HK-2 (cell line): ENCODE results near the gene PCA3.
"Not testable (repeated sequence)": the region's sequence is repeated elsewhere in the genome, so short reads cannot be mapped to it uniquely, and the experiment has no call there.

Experiments used
- DNase-seq: peaks from one replicate; pipeline ENCODE4 v3.0.0-alpha.2; 2018; ENCODE audit not compliant: unreplicated experiment

Gene PCA3

DNA sequence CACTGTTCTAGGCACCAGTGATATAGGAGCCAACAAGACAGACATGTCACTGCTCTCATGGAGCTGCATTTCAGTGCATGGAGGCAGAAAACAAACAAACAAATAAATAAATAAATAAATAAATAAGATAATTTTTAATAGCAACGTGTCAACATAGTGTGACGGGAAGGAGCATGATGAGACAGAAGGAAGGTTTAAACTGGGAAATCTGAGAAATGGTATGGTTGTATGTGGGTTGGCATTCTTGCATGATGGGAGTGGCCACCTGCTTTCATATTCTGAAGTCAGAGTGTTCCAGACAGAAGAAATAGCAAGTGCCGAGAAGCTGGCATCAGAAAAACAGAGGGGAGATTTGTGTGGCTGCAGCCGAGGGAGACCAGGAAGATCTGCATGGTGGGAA, at the start of gene PCA3:
Gene PCA3, plus strand, starts transcription at position 301 of the 400 bp plus-strand sequence.
- DNase-seq = no peak

DNA sequence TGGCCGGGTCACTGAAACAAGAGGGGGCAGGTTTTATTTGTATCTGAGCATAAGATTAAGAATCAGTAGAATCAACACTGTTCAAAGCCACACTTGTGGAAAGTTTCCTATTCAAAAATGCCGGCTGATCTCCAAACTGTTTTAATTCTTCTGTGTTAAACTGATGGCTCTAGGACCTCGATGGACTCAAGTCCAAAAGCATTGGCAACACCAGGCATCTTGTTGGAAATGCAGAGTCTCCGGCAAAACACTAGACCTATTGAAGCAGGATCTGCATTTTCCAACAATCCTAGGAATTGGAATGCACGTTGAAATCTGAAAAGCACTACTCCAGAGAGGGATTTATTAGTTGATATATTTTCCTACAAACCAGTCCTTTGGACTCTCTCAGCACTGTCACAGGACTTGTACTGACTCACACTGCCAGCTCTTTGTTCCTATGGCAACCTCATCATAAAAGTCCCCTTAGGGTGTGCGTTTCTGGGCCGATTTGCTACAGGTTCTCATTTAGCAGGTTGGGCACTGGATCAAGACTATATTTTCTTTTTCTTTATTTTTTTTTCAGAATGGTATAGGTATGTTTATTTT, 48.1 kb upstream of the PCA3 start:
- DNase-seq = no peak

DNA sequence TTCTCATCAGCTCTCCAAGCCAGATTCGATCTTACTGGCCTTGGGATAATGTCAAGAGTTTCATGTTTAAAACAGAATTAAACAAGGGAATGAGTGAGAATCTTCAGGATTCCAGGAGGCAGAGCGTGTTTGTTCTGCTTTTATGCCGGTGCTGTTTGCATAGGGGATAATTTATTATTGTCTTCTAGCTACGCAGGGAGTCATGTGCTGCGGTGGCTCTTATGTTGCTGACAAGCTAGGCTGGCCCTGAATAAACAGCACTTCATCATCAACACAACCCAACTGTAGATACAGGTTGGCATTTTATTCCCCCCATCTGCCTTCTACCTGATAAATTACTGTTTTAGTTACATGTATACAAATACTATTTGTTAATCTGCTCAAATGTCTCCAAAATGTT, 47.1 kb upstream of the PCA3 start:
- DNase-seq = no peak

DNA sequence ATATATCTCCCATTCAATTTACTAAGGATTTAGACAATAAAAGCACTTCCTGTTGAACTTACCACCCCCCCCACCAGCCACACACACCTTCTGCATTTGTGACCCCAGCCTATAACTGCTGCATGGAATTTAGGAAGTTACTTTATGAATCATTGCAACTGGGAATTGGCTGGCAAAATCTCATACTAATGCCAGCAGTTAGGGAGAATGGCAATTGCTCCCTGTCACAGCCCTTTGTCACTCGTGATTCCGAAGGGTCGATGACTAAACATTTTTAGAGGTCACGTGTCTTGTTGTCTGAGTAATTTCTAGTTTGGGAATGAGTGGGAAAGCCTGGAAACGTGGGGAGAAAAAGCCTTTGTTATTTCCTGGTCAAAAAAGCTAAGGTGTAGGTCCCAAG, 46.6 kb upstream of the PCA3 start:
- DNase-seq = no peak

DNA sequence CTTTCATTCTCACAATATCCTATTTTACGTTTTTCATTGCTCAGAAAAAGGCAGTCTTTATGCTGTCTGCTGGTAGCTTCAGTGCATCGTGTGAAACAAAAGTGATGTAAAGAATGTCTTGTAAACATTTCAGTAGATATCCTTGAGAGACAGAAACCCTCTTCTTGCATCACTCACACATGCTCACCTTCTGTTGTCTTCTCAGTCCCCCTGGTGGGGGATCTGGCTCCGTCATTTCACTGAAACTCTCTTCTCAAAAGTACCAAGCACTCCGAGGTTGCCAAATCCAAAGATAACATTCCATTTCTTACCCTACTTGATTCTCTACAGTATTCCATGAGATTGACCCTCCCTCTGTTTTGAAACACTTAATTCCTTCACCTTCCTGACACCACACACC, 46.1 kb upstream of the PCA3 start:
- DNase-seq = no peak

DNA sequence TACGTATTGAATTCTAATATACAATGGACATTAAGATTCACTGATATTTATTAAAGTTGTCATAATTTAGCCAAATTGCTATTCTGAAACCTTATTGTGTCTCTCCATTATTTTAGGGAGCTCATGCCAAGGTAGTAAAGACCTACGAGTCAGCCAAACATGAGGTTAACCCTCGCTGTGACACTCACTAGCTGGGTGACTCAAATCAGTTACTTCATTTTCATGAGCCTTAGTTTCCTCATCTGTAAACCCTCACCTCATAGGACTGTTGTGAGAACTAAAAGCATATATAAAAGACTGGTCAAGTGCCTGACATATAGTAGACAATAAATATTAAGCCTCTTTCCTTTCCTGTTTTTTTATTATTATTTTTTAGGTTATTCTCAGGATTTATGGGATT, 44.0 kb upstream of the PCA3 start:
- DNase-seq = no peak

DNA sequence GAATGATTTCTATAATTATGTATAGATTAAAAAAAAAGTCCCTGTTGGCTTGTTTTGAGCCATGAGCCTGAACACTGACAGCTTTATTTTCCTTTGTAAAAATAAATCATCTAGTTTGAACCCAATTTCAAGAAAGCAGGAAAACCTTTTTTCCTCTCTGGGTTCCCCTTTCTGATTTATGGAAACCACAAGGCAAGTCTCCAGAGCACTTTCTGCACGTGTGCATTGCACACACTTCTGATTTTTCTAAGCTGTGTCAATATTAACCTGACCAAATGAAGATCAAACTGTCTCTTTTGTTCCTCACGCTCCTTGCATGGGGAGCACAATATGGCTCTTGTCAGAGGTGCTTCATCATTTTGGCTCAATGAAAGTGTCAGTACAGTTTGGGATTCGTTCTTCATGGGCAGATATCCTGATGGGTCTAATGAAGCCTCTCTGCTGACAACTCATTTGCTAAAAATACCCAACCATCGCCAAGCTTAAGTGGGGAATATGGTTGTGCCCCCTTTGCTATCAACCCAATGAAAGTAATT, 39.2 kb upstream of the PCA3 start:
- no peak for DNase-seq

DNA sequence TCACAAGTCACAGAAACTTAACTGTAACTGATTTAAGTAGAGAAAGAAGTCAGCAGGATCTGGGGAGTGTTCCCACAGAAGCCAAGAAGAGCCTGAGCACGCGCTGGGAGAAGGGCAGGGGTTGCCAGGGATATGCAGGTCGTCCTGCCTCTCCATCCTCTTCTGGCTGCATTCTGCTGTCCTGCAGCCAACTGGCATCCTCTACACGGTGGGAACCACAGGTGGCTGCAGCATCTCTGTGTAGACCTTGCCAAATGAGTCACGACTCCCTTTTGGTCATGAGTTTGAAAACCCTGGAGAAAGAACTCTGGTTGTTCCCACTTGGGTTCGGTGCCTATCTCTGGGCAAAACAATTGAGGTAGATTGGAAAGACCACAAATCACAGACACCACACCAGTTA, 38.4 kb upstream of the PCA3 start:
- DNase-seq = no peak

DNA sequence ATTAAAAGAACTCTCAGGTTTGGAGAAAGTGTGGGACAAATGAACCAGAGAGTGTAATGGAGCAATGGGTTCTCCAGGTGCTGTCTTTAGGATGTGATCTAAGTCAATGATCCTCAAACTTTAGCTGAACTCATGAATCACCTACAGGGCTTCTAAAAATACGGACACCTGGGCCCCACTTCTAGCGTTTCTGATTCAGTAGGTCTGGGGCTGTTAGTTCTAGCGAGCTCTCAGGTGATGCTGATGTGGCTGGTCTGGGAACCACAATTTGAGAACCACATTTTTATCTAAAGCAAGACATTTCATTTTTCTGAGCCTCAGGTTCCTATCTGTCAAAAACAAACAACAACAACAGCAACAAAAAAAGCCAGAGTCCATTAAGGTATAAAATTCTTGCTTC, 35.1 kb upstream of the PCA3 start:
- no peak for DNase-seq

DNA sequence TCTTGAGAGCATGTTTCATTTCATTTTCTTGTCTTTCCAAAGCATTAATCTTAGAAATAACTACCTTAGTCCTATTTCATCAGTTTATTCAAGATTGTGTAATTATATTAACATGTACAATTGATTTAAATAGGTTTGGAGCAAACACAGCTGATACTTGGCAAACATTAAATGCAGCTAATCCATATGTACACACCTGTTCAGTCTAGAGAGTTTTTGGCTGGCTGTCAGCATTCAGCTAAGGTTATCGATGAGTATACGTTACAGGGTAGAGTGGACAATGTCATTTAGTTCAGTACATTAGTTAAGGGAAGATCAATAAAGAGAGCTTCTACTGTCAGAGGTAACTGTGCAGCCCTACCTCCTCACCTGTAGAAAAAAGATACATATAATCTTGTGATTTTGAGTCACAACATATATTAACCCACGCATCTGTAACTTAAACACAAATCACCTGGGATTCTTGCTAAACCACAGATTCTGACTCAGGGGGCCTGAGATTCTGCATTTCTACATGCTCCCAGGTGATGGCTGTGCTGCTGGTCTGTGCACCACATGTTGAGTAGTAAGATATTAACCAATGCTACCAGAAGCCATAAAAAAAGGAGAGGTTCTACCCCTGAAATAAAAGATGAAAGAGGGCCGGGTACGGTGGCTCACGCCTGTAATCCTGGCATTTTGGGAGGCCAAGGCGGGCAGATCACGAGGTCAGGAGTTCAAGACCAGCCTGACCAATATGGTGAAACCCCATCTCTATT, 34.1 kb upstream of the PCA3 start:
- no peak for DNase-seq

DNA sequence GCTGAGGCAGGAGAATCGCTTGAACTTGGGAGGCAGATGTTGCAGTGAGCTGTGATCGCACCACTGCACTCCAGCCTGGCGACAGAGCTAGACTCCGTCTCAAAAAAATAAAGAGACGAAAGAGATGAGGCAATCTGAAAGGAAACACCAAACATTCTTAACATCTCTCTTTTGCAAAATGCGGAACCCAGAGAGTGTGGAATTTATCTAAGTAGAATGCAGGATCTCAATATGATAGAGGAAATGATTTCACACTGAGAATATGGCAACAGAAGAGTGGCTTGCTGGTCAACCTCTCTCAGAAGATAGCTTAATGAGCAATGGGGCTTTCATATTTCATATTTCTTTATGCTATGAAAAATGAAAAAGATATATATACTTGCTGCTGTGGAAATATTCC, 33.4 kb upstream of the PCA3 start:
- DNase-seq = no peak

DNA sequence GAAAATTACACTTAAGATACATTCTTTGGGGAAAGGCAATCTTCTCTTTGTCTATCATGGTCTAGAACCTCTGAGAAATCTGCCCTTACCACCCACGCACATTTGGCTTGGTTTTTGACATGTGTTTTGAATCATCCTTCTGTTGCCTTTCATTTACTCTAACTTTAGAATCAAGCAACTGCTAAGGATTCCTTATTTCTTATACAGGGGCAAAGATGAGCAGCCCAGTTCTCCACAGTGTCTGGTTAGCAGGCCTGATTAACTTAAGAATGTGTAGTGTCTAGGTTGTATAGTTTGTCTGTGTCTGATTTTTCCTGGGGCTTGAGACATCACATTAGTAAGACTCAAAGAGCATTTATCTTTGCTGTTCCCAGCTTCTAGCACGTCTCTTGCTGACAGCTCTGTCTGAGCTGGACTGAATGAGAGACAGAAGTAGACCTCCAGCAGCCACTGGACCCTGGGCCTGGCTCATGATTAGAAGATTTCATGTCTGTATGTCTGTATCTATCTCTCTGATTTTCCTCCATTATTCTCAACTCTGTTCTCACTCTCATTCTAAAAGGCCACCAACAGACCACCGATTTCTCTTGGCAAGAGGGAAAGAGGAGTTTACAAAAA, 31.8 kb upstream of the PCA3 start:
- DNase-seq = no peak

DNA sequence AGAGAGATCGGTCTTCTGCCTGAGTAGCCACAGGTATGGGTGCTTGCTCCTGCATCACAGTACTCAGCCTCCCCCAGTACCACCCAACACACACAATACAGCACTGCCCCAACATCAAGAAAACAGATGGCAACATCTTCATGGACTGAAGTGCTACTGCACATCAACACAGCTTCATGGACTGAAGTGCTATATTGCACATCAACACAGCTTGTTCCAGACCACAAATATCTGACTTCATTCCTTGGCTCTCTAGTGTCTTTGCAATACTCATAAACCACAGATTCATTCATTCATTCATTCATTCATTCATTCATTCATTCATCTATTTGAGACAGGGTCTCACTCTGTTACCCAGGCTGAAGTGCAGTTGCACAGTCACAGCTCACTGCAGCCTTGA, 31.1 kb upstream of the PCA3 start:
- DNase-seq = no peak

DNA sequence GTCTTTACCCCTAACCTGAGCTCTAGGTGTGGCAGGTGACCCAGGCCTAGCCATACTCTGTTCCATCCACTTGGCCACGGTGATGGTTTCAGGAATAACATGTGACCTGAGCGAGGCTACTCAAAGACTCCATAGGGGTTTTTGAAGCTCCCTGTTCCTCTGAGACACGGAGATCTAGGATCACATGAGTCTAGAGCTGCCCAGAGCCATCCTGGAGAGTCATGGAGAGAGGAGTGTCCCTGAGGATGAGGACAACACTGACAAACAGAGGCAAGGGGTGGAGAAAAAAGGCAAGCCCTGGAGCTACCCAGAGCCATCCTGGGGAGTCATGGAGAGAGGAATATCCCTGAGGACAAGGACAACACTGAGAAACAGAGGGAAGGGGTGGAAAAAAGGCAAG, 29.5 kb upstream of the PCA3 start:
- DNase-seq = no peak

DNA sequence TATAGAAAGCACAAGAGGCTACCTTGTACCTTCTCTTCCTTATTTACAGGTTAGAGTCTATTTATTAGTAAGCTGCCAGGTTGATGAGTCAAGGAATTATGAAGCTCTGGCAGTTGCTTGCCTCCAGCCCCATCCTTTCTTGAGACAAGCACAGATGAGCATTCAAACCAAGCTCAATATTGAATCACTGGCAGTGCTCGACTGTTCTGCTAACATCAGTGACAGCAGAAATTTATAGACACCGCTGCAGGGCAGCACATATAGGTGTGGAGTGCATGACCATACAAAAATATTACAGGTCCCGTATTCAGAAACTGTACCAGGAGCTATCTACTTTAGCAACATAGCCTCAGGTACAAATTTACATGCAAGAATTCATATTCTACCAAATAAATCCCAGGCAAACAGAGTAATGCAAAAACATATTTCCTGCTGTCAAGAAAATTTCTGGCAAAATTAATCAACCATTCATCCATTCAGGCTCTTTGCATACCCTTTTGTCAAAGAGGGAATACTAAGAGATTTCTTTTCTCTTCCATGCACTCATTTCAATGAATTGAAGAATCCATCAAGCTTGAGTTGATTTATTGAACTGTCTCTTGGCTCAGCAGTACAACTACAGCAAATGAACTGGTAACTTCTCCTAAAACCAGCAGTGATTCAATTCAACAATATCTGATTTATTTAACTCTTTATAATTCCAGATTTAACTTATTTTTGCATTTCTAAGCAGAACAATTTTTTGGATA, 26.9 kb upstream of the PCA3 start:
- DNase-seq = no peak

DNA sequence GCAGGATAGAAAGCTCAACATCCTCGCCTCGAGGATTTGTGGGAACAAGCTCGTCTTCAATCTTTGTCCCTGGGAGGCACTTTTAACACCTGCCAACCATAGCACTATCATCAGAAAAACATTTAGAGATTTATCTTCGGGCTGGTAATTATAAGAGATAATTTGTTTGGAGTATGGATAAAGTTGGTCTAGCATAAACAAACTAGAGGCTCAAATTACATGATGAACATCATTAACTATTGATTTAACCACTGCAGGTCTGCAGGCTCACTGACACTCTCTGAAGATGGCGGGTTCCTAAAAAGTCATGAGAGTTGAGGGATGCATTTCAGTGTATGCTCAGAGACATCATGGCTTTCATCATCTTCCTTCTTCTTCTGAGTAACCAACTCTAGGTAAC, 25.8 kb upstream of the PCA3 start:
- no peak for DNase-seq

DNA sequence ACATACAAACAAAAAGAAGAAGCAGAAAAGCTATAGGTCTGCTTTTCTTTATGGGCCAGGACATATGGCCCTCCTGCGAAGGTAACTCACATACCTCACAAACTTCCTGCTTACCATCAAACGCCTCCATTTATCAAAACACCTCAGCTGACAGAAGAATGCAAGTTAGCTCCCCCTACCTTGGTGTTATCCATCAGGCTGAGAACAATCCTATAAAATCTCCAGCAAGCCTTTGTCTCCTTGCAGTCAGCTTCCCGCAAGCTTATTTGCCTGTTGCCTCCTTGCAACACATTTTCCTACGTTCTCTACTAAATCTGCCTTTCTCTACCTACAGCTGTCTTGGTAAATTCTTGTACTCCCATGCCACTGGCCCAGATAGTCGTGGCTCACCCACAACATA, 22.7 kb upstream of the PCA3 start:
- DNase-seq = no peak

DNA sequence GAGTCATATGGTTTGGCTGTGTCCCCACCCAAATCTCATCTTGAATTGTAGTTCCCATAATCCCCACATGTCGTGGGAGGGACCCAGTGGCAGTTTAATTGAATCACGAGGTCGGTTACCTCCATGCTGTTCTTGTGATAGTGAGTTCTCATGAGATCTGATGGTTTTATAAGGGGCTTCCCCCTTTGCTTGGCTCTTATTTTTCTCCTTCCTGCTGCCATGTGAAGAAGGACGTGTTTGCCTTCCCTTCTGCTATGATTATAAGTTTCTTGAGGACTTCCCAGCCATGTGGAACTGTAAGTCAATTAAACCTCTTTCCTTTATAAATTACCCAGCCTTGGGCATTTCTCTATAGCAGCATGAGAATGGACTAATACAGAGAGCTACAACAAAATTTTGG, 21.3 kb upstream of the PCA3 start:
- DNase-seq = not testable (repeated sequence)

DNA sequence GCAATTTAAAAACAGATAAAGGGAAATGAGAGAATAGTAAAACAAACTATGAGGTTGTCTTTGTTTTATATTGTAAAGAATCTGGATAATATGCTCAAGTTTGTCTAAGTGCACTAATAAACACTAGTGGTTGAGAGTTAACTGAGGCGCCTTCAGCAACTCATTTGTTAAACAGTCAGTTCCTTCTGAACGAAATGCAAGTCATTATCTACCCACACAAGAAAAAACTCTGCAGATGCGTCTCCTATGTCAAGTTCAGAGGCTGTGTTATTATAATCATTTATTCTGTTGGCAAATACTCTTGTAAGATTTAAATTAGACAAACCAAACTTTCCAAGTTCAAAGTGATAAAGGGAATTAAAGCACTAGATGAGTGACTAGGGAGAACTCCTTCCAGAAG, 20.3 kb upstream of the PCA3 start:
- DNase-seq = no peak

DNA sequence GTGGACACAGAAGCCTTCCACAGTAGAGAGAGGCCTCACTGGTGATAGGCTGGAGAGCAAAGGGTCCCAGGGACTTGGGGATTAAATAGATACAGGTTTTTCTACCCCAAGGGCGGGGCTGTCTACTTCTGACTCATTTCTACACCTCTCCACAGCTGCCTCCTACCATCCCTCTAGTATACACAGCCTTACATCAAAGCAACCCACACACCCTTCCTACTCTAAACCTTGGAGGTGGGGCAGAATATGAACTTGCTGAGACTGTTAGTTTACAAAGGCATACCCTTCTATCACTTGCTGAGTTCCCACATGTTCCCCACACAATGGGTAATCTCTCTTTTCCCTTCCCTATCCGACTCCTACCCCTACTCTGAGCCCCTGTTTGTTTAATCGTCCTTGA, 19.9 kb upstream of the PCA3 start:
- no peak for DNase-seq

DNA sequence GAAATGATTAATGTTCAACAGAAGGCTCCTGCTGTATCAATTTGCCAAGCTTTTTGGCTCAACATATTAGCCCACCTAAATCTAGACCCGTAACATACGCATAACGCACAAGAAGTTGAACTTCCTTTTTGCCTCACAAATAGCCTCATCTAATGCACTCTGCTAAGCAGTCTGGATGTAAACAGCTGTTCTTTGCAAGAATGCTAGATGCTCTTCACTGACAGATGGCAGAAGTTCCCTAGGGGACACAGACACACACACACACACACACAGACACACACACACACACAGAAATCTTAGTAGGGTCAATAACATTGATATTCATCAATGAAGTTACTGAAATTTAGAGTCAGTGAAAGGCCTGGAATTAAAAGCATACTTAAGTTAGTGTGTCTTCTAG, 13.2 kb upstream of the PCA3 start:
- DNase-seq = no peak

DNA sequence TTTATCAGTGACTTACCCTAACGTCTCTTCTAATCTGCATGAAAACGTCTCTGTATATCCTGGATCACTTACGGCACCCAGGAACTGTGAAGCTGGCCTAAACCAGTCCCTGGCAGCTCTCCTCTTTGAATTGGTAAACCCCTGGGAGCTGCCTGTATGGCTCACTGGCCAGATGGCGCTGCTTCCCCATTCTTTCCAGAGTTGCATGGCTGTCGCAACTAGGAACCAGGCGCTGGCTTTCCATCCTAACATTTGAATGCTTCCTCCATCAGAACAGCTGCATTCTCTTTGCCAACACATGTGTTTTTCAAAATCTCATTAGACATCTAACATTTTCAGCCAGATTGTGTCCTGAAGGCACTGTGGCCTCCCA, 8.0 kb upstream of the PCA3 start:
- DNase-seq = no peak
